Activated CD4-positive, alpha-beta T cell treated with anti-CD3 and anti-CD28 coated beads, Interleukin-2, Interleukin-4, amounts not matched to agents 100 ng/mL and 50 ng/mL, durations not matched to agents 16 hours and 8 hours (primary cell): ENCODE results near the gene RPL18.
A peak's percentile ranks its signal among the peaks of the same experiment; 100 is the strongest.
"Not testable (repeated sequence)": the region's sequence is repeated elsewhere in the genome, so short reads cannot be mapped to it uniquely, and the experiment has no call there.

Experiments
- DNase-seq: peaks from one replicate; pipeline ENCODE4 v3.0.0-alpha.2; 2020; ENCODE audit warnings: low spot score

RPL18 gene

GRCh38 chr19:48588670-48589401 lies 30.1 kb downstream of the RPL18 start:
- DNase-seq: peak; percentile 90

DNA sequence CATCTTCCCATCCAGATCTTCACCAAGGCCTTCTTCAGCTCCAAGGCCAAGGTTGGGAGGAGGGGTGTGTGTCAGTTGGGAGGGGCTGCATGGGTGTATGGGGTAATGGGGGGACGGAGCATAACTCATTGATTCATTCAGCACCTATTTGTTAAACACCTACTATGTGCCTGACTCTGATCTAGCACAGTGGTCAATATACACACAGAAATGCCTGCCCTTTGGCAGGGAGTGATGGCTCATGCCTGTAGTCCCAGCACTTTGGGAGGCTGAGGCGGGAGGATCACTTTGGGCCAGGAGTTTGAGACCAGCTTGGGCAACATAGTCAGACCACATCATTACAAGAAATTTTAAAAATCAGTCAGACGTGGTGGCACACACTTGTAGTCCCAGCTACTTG lies 31.6 kb downstream of the RPL18 start:
- DNase-seq: no peak

GRCh38 chr19:48582168-48582567 lies 36.8 kb downstream of the RPL18 start:
- DNase-seq: no peak

DNA sequence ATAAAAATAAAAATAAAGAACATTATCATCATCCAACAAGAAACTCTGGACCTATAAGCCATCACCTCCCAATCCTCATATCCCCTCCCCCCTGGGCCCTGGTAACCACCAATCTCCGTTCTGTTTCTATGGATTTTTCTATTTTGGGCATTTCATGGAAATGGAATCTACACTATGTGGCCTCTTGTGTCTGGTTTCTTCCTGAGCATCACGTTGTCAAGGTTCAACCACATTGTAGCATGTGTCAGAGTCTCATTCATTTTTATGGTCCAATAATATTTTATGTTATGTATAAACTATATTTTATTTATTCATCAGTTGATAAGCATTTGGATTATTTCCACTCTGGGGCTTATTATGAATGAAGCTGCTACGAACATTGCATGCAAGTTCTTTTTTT lies 40.1 kb downstream of the RPL18 start:
- DNase-seq: no peak

- DNase-seq: not testable (repeated sequence)
Observed at GRCh38 chr19:48577908-48578307, 41.1 kb downstream of the RPL18 start.

DNA sequence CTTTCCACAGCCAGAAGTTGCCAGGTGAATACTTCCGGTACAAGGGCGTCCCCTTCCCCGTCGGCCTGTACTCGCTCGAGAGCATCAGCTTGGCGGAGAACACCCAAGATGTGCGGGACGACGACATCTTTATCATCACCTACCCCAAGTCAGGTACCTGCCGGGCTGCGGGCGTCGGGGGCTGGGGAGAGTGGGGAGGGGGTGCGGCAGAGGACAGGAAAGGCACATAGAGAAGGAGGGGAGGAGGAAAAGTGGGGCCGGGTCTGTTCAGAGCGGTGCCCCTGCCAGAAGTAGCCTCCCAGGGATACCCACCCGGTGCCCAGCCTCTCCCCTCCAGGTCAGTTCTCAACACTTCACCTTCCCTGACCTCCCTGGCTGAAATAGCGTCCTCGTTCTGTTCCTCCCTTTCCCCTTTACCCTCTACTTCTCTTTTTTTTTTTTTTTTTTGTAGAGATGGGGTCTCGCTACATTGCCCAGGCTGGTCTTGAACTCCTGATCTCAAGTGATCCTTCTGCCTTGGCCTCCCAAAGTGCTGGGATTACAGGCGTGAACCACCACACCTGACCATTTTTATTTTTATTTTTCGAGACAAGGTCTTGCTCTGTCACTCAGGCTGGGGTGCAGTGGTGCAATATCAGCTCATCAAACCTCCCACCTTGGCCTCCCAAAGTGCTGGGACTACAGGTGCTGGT lies 42.9 kb downstream of the RPL18 start:
- DNase-seq: no peak

DNA sequence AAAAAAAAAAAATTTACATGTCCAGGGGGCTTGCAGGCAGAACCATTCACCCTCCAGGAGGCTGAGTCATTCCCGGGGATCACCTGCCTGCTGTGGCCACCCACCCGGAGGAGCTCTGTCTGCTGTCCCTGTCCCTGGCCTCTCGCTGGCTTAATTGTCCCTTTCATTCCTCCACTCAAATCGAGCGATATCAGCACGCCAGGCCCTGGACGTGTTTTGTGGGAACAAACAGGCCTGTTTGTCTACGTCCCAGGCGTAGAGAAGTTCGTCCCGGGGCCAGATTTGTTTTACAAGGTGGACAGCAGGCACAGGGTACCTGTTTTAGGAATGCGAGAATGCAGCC lies 45.8 kb downstream of the RPL18 start:
- no peak for DNase-seq

- no peak for DNase-seq
Observed at GRCh38 chr19:48571378-48572162, 47.4 kb downstream of the RPL18 start.

GRCh38 chr19:48569814-48570213 lies 49.2 kb downstream of the RPL18 start:
- DNase-seq: no peak

DNA sequence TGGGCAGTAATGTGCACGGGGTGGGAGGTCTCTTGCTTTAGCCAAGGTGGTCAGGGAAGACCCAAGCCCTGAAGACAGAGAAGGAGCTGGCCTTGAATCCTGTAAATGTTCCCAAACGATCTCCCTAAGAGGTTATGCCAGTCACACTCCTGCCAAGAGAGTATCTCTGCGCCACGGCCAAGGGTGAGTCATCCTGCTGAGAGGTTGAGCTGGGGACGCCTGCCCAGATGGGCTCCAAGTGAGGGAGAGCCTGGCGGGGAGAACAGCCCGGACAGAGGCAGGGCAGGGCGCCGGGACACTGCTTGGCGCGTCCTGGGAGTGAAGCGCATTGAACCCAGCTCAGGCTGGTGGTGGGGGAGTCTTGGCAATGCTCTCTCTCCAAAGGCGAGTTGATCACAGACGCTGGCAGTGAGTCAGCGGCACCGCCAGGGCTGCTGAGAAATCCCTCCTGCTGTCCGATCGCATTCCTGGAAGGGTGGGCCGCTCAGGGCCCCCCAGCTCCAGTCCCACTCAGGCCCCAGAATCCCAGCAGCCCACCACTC lies 50.6 kb downstream of the RPL18 start:
- no peak for DNase-seq
